Measurements from ENCODE around the gene IL1R1.

IL1R1 gene

GRCh38 chr2:102177814-102178478 lies 35.4 kb downstream of the IL1R1 start:
- no peak for DNase-seq

GRCh38 chr2:102179061-102179460 lies 36.5 kb downstream of the IL1R1 start:
- DNase-seq, result no peak

GRCh38 chr2:102179788-102180686 lies 37.5 kb downstream of the IL1R1 start:
- DNase-seq, result no peak

- DNase-seq, result no peak
Observed at GRCh38 chr2:102180687-102180999, 38.1 kb downstream of the IL1R1 start.

GRCh38 chr2:102181376-102181775 lies 38.8 kb downstream of the IL1R1 start:
- no peak for DNase-seq

GRCh38 chr2:102181919-102182635 lies 39.5 kb downstream of the IL1R1 start:
- DNase-seq, result no peak

GRCh38 chr2:102184018-102184417 lies 41.5 kb downstream of the IL1R1 start:
- DNase-seq, result no peak

GRCh38 chr2:102184568-102184967 lies 42.0 kb downstream of the IL1R1 start:
- no peak for DNase-seq

GRCh38 chr2:102185347-102185746 lies 42.8 kb downstream of the IL1R1 start:
- no peak for DNase-seq

- no peak for DNase-seq
Observed at GRCh38 chr2:102186791-102187495, 44.4 kb downstream of the IL1R1 start, which contains the start of gene IL1RL2. Gene IL1RL2, plus strand, starts transcription at chr2:102187023. Its CDS starts 845 bp downstream, at chr2:102187868.

GRCh38 chr2:102187496-102188150 lies 45.1 kb downstream of the IL1R1 start:
- no peak for DNase-seq

GRCh38 chr2:102190430-102191107 lies 48.0 kb downstream of the IL1R1 start:
- DNase-seq, result no peak

- no peak for DNase-seq
Observed at GRCh38 chr2:102191501-102191900, 49.0 kb downstream of the IL1R1 start.

- DNase-seq, result no peak
Observed at GRCh38 chr2:102193074-102193473, 50.5 kb downstream of the IL1R1 start.

- DNase-seq, result no peak
Observed at GRCh38 chr2:102194609-102195268, 52.2 kb downstream of the IL1R1 start.

GRCh38 chr2:102197389-102198137 lies 55.0 kb downstream of the IL1R1 start:
- no peak for DNase-seq

GRCh38 chr2:102200539-102200938 lies 58.0 kb downstream of the IL1R1 start:
- DNase-seq, result no peak

GRCh38 chr2:102204638-102205037 lies 62.1 kb downstream of the IL1R1 start:
- DNase-seq, result no peak

- DNase-seq, result no peak
Observed at GRCh38 chr2:102206666-102207341, 64.3 kb downstream of the IL1R1 start.

- no peak for DNase-seq
Observed at GRCh38 chr2:102208774-102209173, 66.2 kb downstream of the IL1R1 start.
